ENCODE data around the gene CREB5.
A peak's percentile ranks its signal among the peaks of the same experiment; 100 is the strongest.

CREB5 gene

GRCh38 chr7:28654110-28654509, 241.8 kb downstream of the CREB5 start:
- no peak for DNase-seq

- DNase-seq: no peak
These were observed 244.2 kb downstream of the CREB5 start for GRCh38 chr7:28656529-28656928.

GRCh38 chr7:28658381-28658780, 246.1 kb downstream of the CREB5 start:
- no peak for DNase-seq

GRCh38 chr7:28660132-28660531, 247.8 kb downstream of the CREB5 start:
- no peak for DNase-seq

GRCh38 chr7:28661826-28662595, 249.7 kb downstream of the CREB5 start:
- DNase-seq: no peak

GRCh38 chr7:28666154-28666553, 253.8 kb downstream of the CREB5 start:
- no peak for DNase-seq

- DNase-seq: no peak
These were observed 255.8 kb downstream of the CREB5 start for GRCh38 chr7:28668085-28668484.

GRCh38 chr7:28669330-28669729, 257.0 kb downstream of the CREB5 start:
- no peak for DNase-seq

GRCh38 chr7:28671526-28671925, 259.2 kb downstream of the CREB5 start:
- no peak for DNase-seq

- no peak for DNase-seq
These were observed 260.1 kb downstream of the CREB5 start for GRCh38 chr7:28672397-28672797.

GRCh38 chr7:28674359-28674782, 262.1 kb downstream of the CREB5 start:
- DNase-seq: no peak

- no peak for DNase-seq
These were observed 263.1 kb downstream of the CREB5 start for GRCh38 chr7:28675429-28675828.

- DNase-seq: no peak
These were observed 265.4 kb downstream of the CREB5 start for GRCh38 chr7:28677668-28678067.

- peak in 1 of 2 donors; percentile 10 for DNase-seq
These were observed 266.2 kb downstream of the CREB5 start for GRCh38 chr7:28678431-28678965.

- DNase-seq: no peak
These were observed 269.5 kb downstream of the CREB5 start for GRCh38 chr7:28681693-28682310.

- no peak for DNase-seq
These were observed 270.5 kb downstream of the CREB5 start for GRCh38 chr7:28682801-28683200.

- peak; percentile 43 to 64 for DNase-seq
These were observed 272.4 kb downstream of the CREB5 start for GRCh38 chr7:28684650-28685241.

- DNase-seq: peak; percentile 20 to 21
These were observed 272.9 kb downstream of the CREB5 start for GRCh38 chr7:28685242-28685643.

- DNase-seq: peak; percentile 82 to 89
These were observed 273.5 kb downstream of the CREB5 start for GRCh38 chr7:28685644-28686417.

GRCh38 chr7:28686418-28686800, 274.1 kb downstream of the CREB5 start:
- DNase-seq: peak; percentile 21 to 49

- no peak for DNase-seq
These were observed 275.2 kb downstream of the CREB5 start for GRCh38 chr7:28687537-28687936.

GRCh38 chr7:28688174-28688573, 275.9 kb downstream of the CREB5 start:
- DNase-seq: no peak

- no peak for DNase-seq
These were observed 276.3 kb downstream of the CREB5 start for GRCh38 chr7:28688651-28689050.
